Hematopoietic multipotent progenitor cell treated with erythropoietin and hydrocortisone succinate and interleukin-3 and kit ligand, for 4 days (in vitro differentiated cells): Measurements from ENCODE around the gene TRIM66.

ENCODE experiments used
- DNase-seq: peaks from one replicate; pipeline ENCODE4 v3.0.0-alpha.2; 2015

Gene TRIM66

DNA sequence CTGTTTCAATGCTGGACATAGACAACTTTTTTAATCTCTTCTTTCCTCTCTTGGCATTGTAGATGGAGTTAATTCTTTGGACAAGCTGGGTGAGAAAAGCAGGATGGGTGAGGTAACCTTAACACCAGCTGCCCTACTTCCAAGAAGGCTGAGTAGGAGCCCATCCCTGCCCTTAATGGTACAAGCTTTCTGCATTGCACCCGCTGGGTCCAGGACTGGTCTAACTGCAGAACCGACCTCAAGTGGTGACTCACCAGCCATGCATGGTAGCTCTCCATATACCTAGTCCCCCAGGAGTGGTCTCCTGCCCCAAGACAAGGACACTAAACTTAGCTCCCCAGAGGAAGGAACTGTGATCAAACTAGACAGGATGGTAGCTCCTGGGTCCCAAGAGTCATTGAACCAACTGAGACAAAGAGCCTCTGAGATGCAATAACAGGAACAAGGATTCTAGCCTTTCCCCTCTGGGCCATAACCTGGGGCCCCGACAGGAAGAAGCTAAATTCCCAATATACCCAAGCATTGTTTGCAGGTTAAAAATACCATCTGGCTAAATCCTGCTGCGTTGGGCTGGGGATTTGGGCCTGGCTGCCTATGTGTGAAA is 32.3 kb upstream of the TRIM66 start:
- no peak for DNase-seq

- DNase-seq = no peak
Observed at GRCh38 chr11:8713760-8714454, 31.4 kb upstream of the TRIM66 start.

DNA sequence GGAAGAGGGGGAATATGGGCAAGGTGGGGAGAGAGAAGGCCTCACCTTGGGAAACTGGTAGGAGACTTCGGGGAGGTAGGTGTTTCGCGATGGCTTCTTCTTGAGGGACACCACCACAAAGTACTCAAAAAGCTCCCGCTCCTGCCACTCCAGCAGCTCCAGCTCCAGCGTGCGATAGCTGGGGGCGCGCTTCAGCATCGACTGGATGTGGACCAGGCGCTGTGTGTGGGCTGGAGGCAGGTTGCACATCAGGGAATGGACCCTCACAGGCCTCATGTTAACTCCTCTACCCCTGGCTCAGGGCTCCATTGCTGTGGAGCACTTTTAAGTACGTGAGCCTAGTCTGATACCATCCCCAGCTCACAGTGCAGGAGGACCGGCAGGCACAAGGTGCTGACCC is 30.0 kb upstream of the TRIM66 start:
- no peak for DNase-seq

GRCh38 chr11:8711895-8712442 is 29.5 kb upstream of the TRIM66 start:
- DNase-seq = no peak

DNA sequence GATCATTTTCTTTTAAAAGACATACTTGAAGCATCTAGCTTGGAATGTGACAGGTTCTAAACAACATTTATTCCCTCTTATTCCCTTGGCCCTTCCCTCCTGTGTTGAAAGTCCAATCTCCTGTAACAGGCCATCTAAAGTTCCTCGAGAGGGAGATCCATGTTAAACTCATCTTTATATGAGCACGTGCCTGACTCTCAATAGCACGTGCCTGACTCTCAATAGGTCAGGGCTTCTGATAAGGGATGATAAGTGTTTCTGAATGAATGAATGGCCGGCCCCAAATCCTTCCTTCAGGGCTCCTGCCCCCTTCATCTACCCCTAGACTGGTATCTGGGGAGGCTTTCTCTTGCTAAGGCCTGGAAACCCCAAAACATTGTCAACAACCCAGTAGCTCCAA is 27.3 kb upstream of the TRIM66 start:
- no peak for DNase-seq

DNA sequence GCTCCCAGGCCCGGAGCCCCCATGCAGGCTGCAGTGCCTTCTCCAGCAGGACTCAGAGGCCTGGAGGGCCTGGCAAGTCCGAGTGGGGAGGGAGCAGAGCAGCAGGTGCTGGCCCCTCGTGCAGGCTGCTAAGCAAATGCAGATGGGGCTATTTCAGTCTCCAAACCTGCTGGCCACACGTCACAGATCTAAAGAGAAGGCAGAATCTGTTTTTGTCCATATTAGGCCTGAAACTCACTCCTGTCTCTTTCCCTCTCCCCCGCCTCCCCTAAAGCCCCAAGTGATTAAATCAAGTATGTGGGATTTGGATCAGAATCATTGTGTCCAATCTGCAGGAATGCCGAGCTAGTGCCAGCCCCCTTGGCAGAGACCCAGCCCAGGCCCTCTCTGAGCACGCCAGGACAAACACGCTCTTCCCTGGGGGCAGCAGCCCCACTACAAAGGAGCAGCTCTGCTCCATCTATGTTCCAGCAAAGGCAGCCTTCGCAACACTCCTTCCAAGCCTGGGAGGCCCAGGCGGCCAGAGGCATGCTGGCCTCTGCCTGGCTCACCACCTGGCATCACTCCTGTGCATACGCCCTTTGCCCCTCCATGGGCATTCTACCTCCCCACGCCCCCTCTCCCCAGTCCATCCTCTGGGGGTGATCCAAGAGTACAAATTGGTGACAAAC is 26.7 kb upstream of the TRIM66 start:
- DNase-seq = no peak

GRCh38 chr11:8707541-8708191 is 25.2 kb upstream of the TRIM66 start:
- no peak for DNase-seq

GRCh38 chr11:8706673-8707432 is 24.4 kb upstream of the TRIM66 start:
- no peak for DNase-seq

GRCh38 chr11:8705146-8705545 is 22.7 kb upstream of the TRIM66 start:
- DNase-seq = no peak

GRCh38 chr11:8704136-8704535 is 21.7 kb upstream of the TRIM66 start:
- DNase-seq = no peak

DNA sequence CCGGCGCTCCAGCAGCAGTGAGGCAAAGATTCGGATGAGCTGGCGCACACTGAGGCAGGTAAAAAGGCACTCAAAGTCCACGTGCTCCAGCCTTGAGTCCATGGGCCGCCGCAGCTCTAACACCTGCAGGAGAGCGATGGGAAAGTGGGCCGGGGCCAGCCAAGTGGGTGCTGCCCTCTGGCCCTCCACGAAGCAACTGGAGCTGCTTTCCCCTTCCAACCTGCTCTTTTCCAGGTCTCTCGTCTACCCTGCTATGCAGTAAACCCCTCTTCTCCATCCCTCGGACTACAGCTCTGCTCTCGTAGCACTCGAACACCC is 20.1 kb upstream of the TRIM66 start:
- DNase-seq = no peak

DNA sequence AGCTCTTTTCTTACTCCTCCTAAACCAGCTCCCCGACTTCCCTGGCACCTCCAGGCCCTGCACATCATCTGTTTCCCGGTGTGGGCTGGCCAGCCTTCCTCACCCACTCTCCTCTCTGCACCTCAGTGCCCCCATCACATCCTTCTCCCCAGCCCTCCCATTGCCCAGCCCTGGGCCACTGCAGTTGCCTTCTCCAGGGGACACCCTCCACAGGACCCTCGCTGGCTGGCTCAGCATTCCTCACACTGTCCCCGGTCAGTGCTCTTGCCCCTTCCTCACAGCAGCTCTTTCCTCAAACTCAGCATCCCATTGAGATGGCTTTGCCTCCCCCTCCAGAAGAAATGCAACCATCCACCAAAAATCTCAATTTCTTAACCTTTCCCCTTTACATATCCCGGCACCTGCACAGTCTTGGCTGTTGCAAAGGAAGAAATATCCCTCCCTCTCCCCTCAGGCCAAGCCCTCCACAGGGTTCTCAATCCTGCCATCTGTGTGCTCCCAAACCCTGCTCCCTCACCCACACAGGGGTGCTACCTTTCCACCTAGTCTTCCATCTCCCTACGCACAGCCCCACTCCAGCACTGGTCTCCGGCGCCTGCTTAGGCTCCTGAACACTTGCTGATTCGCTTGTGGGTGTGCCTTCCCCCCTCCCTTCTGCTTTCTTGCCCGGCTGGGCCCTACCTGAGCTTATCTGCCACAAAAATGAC is 19.6 kb upstream of the TRIM66 start:
- DNase-seq = no peak

DNA sequence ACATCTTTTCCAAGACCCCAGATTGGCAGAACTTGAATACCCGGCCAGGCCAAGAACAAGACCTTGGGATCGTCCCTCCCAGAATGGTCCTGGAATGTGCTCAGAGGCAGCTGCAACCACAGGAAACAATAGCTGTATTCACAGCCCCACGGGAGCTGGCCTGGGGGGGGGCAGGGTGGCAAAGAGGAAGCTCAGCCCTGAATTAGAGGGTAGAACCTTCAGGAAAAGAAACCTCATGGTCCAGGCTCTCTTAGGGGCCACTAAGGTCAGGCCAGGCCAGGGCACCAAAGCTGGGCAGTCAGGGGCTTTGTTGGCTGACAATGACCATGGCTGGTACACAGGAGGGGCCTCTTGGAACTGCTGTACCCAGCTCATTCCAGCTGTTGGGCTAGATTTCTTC is 17.4 kb upstream of the TRIM66 start:
- no peak for DNase-seq

DNA sequence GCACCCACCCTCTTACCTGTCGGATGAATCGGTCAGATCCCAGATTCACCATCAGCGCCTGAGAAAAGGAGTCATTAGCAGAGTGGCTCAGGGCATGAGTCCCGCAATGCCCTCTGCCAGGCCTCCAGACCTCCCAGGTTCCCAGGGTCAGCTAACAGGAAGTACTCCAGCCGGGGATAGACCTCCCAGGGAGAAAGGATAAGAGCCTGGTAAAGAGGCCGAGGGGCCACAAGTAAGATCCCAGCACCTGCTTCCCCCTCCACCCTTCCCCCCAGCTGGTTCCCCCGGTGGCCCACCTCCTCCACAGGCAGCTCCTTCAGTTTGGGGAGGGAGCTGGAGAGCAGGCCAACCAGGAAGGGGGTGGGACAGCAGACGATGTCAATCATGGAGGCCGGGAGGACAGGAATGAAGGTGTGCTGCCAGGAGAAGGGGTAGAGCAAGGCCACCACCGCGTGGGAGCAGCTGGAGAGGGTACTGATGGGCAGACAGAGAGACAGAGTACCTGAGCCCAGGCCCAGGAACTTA is 16.5 kb upstream of the TRIM66 start:
- no peak for DNase-seq

GRCh38 chr11:8698379-8698851 is 15.9 kb upstream of the TRIM66 start:
- no peak for DNase-seq

- DNase-seq = no peak
Observed at GRCh38 chr11:8697054-8697453, 14.6 kb upstream of the TRIM66 start.

GRCh38 chr11:8694137-8694536 is 11.7 kb upstream of the TRIM66 start:
- DNase-seq = no peak

DNA sequence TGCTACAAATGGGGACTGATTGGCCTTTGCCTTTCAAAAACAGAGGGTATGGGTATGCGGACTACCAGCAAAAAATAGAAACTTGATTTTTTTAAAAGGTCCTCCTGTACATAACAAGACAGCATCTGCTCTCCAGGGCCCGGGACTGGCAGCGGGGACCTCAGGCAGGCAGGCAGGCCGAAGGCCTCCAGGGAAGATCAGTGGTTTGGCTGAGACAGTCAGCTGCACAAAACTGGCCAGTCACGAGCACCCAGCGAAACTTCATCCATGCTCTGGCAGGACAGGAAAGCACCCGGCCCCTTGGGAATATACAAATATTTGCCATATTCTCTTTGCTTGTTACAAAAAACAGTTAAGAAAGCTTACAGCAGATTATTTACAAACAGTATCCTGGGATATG is 11.1 kb upstream of the TRIM66 start:
- no peak for DNase-seq

GRCh38 chr11:8693010-8693551 is 10.6 kb upstream of the TRIM66 start:
- DNase-seq = no peak

DNA sequence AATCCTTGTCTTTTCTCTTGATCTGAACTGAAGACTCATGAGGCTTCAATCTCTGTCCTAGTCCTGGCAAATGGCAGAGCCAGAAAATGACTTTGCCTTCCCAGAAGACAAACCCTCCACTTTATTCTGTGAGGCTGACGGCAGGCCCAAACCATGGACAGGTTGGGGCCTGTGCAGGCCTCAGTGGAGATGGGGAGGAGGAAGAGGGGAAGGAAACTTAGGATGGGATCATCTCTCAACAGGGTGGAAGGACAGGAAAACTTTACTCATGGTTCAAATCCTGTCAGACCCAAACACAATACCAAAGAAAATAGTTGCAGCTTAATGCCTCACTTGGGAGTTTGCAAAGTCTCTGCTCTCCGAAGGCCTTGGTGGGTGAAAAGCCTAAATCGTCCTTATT is 10.0 kb upstream of the TRIM66 start:
- no peak for DNase-seq

GRCh38 chr11:8691601-8692000 is 9.1 kb upstream of the TRIM66 start:
- no peak for DNase-seq
